ENCODE results near the gene KHSRP.

The KHSRP gene

DNA sequence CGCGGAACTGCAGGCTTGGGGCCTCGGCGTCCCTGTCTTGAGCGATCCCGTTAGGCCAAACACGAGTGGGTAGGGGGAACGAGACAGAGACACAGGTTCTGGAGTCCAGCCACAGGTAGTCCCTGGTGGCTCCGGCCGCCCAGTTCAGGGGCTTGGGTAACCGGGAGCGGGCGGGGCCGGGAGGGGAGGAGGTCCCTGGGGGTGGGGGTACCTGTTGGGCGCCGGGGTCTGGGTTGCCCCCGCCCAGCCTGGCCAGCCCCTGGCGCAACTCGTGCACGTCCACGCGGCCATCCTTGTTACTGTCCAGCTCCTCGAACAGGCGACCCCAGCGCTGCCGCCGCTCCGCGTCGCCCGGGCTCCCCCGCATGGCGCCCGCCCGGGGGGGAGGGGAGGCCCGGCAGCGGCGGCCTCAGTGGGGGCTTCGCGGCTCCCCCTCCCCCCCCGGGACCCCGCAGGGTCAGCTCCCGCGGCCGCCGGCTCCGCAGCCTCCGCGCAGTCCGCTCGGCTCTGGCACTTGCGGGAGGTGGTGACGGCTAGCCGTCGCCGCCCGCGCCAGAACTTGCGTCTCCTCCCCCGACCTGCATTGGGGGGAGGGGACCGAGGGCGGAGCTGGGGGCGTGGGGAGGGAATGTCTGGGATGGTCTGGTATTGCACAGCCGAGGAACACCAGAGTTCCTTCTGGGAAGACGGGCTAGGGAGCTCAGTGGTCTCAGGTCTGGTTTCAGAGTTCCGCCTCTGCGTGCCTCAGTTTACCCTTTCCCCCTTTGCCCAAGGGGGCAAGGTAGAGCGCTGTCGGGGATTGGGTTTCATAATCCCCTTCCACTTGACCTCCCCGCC lies 34.9 kb upstream of the KHSRP start, which contains the start of gene SLC25A23:
TSS of gene SLC25A23 (minus strand) at position 531 of the 837 bp plus-strand sequence. CDS start at position 367, 164 bp downstream.
- peak; percentile 41 to 51 for DNase-seq
- TF ChIP-seq GATA1 (IDR thresholded peaks at IDR 0.05; ENCODE audit: low read depth, low read length), result no peak
- TF ChIP-seq POLR2A (IDR thresholded peaks at IDR 0.05; ENCODE audit: low read length), result no peak

DNA sequence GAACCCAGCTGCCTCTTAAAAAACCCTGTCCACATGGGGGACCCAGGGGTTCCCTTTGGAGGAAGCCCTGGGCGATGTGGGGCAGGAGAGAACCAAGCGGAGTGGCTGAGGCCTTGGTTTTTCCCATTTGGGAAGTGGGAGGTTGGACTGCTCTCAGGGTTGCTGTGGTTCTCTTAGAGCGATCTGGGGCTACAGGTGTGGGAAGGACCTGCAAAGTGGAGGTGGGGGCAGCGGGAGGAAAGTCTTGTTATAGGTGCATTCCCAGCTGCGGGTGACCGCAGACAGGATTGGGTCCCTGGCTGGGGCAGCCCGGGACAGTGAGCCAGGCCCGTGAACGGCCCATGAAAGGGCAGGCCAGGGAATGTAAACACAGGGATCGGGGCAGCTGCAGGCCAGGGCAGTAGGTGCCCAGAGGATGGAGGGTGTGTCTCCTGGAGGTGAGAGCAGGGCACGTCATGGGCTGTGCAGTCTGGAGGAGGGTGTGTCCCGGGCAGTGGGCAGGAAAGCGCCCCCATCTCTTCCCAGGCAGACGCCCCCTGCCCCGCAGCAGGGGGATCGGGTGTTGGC lies 34.2 kb upstream of the KHSRP start:
- DNase-seq, result no peak
- TF ChIP-seq GATA1 (IDR thresholded peaks at IDR 0.05; ENCODE audit: low read depth, low read length) (no peak), POLR2A (IDR thresholded peaks at IDR 0.05; ENCODE audit: low read length) (no peak)

DNA sequence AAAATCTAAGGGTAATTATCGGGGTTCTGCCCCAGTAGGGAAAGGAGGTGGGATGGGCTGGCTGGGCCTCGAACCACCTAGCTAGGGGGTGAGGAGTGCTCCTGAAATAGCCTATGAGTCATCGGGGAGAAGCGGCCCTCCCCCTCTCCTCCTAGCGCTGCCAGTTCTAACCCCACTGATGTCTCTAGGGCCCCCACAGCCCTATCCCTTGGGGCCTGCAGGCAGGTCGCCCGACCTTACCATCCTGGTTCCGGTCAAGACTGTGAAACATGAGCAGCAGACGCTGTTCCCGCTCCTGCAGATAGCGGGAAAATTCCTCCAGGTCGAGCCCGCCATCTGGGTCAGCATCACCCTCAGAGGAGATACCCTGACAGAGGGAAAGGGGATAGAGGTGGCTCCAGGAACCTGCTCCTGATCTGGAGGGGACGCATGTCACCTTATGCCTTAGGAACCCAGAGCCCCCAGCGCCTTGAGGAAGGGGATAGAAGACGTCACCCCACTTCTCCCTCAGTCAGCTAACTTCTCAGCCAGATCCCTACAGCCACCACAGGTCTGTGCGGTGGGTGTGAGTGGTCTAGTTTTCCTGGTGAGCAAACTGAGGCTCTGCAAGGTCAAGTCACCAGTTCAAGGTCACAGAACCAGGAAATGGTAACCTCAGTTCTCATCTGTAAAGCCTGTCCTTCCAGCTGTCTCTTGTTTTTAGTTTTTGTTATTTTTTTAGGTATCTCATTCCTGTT lies 33.5 kb upstream of the KHSRP start:
- no peak for DNase-seq
- TF ChIP-seq POLR2A (IDR thresholded peaks at IDR 0.05; ENCODE audit: low read length) (no peak), GATA1 (IDR thresholded peaks at IDR 0.05; ENCODE audit: low read depth, low read length) (no peak)

DNA sequence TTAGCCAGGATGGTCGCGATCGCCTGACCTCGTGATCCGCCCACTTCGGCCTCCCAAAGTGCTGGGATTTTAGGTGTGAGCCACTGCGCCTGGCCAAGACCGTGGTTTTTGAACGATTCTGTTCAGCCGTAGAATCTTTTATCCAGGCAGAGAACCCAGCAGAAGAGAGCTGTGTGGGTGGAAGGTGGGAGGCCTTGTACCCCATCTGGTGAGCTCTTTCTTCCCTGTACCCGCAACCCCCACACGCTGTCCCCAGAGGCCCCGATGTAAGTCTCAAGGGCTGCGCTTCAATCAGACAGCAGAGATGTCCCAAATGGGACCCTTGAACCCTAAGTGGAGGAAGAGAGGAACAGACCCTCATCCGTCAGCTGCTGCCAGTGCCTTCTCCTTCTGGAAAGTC lies 31.3 kb upstream of the KHSRP start:
- TF ChIP-seq GATA1 (IDR thresholded peaks at IDR 0.05; ENCODE audit: low read depth, low read length), result no peak
- no peak for TF ChIP-seq POLR2A (IDR thresholded peaks at IDR 0.05; ENCODE audit: low read length)
- no peak for DNase-seq

DNA sequence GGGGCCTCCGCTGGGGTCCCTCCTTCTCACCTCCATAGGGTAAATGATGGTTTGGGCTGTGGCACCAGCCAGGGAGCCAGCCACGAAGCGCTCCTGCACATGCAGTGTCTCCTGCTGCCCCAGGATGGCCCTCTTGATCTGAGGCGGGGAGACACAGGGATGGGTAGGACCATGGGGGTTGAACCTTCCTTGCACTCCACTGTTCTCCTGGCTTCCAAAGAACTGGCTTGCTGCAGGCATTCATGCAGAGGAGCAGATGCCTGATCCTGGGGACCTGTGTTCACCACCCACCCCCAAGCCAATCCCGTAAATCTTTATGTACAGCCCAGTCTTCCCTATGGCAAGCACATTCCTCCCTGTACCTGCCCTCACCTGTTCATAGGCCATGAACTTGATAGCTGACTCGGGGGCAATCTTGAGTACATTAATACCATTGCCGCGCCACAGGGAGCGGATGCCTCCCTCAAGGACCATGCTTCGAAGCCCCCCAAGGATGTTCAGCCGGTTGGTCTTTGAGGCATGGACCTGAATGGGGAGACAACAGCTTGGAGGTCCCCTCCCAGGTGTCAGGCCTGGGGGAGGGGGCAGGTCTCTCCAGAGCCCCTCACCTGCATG lies 29.4 kb upstream of the KHSRP start:
- TF ChIP-seq GATA1 (IDR thresholded peaks at IDR 0.05; ENCODE audit: low read depth, low read length) (no peak), POLR2A (IDR thresholded peaks at IDR 0.05; ENCODE audit: low read length) (no peak)
- DNase-seq, result no peak

DNA sequence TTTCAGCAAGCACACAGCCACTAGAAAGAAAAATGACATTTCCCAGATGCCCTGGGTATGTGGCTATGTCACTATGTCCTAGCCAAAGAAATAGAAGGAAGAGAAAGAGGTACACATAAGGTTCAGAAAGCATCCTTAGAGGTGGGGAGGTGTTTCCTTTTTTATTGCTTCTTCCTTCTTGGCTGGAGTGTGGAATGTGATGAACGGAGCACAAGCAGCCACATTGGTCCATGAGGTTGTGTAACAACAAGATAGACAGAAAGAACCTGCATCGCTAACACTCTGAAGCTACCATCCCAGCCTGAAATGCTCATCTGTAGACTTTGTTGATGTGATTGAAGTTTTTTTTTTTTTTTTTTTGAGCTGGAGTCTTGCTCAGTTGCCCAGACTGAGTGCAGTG lies 28.3 kb upstream of the KHSRP start:
- no peak for TF ChIP-seq POLR2A (IDR thresholded peaks at IDR 0.05; ENCODE audit: low read length)
- TF ChIP-seq GATA1 (IDR thresholded peaks at IDR 0.05; ENCODE audit: low read depth, low read length), result no peak

DNA sequence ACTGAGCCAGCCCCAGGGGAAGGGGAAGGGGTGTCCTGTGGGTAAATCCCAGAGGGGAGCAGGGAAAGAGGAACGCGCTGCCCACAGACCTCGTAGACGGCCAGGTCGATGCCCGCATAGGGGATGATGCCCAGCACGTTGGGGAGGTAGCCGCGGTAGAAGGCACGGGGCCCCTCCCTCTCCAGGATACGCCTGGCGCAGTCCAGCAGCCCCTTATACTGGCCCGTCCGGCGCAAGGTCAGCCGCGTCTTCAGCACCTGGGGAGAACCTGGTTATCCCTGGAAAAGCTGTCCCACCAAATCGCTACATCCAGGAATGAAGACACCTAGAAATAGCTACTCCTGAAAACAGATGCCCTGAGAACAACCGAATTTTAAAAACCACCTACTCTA lies 27.6 kb upstream of the KHSRP start:
- DNase-seq, result no peak
- TF ChIP-seq GATA1 (IDR thresholded peaks at IDR 0.05; ENCODE audit: low read depth, low read length) (no peak), POLR2A (IDR thresholded peaks at IDR 0.05; ENCODE audit: low read length) (no peak)

More for the DNA sequence above, 28.3 kb upstream of the KHSRP start:
- DNase-seq, result no peak

DNA sequence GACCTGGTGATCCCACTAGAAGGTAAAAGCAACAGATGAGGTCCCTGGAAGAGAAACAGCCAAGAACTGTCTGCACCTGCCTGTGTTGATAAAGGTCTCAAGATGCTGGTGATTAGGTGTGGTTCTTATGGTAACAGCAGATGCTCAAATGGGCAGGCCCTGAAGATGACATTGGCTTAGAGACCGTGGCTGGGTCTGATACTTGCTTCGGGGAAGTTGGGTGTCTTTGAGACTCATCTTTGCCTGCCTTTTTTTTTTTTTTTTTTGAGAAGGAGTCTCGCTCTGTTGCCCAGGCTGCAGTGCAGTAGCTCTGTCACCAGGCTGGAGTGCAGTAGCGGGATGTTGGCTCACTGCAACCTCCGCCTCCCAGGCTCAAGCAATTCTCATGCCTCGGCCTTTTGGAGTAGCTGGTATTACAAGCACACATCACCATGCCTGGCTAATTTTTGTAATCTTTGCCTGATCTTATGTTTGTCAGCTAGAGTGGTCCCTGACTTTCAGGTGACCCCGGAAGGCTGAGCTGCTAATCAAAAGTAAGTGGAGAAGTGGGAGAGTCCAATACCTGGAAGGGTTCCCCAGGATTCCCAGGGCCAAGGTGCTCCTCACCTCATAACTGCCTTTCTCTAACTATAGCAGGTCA lies 27.1 kb upstream of the KHSRP start:
- TF ChIP-seq POLR2A (IDR thresholded peaks at IDR 0.05; ENCODE audit: low read length) (no peak), GATA1 (IDR thresholded peaks at IDR 0.05; ENCODE audit: low read depth, low read length) (no peak)
- no peak for DNase-seq

DNA sequence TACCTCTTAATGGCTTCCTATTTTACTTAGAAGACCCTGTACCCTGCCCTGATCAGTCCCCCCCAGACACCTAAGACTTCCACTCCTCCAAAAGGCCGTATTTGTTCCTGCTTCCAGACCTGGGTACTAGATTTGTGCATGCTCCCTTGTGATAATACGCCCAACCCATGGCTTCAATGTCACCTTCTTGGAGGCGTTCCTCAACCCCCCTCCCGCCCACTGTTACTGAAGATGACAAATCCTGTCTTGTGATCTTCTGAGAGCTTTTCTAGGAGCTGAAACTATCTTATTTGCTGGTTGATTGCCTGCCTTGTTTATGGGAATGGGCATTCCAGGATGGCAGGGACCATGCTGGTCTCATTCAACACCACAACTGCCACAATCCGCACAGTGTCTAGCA lies 25.6 kb upstream of the KHSRP start:
- TF ChIP-seq POLR2A (IDR thresholded peaks at IDR 0.05; ENCODE audit: low read length) (no peak), GATA1 (IDR thresholded peaks at IDR 0.05; ENCODE audit: low read depth, low read length) (no peak)
- DNase-seq, result no peak

DNA sequence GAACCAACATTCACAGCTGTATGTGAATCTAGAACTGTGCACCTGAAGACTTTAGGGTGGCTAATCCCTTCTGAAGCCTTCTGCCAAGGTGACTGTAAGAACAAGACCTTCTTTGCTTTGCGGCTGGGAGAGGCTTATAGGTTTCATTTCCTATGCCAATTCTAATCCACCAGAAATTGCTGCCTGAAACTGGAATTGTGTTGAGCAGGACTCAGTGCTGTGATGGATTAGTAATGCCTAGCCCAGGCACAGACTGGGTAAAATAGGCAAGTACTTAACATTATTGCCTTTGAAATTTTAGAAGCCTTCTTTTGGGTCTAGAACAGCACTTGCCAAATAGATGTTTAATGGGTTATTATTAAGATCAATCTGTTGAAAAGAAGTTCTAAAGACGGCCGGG lies 23.4 kb upstream of the KHSRP start:
- DNase-seq, result no peak
- TF ChIP-seq GATA1 (IDR thresholded peaks at IDR 0.05; ENCODE audit: low read depth, low read length) (no peak), POLR2A (IDR thresholded peaks at IDR 0.05; ENCODE audit: low read length) (no peak)

DNA sequence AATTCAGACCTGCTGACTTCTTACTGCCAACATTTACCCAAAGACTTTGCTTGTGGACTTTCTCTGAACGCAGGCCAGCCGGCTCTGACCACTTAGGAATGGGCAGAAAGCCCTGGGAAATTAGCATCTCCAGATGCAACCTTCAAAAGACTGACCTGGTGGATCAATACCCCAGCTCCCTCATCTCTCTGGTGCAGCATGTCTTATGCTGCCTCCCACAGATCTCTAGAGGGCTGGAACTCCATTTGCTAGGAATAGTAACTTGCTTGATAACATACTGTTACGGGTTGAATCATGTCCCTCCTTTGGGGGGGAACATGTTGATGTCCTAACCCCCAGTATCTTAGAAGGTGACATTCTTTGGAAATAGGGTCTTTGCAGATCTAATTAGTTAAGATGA lies 21.8 kb upstream of the KHSRP start:
- TF ChIP-seq POLR2A (IDR thresholded peaks at IDR 0.05; ENCODE audit: low read length), result no peak
- TF ChIP-seq GATA1 (IDR thresholded peaks at IDR 0.05; ENCODE audit: low read depth, low read length), result no peak
- DNase-seq, result no peak

DNA sequence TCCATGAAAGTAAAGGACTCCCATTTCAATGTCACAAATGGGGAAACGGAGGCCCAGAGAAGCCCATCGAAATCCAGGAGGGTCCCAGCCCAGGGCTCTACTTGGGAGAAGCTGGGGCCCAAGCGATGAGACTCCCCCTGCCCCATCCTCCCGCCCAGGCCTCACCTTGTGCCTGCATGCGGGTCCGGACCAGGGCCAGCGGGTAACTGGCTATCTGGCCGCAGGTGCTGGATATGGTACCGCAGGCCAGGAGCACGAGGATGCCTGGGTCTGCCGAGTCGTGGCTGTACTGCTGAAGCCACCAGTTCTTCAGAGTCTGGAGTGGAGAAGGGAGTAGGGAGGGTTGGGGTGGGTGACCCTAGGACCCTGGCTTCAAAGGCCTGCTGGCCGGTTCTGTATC lies 19.4 kb upstream of the KHSRP start:
- TF ChIP-seq GATA1 (IDR thresholded peaks at IDR 0.05; ENCODE audit: low read depth, low read length) (no peak), POLR2A (IDR thresholded peaks at IDR 0.05; ENCODE audit: low read length) (no peak)
- no peak for DNase-seq

DNA sequence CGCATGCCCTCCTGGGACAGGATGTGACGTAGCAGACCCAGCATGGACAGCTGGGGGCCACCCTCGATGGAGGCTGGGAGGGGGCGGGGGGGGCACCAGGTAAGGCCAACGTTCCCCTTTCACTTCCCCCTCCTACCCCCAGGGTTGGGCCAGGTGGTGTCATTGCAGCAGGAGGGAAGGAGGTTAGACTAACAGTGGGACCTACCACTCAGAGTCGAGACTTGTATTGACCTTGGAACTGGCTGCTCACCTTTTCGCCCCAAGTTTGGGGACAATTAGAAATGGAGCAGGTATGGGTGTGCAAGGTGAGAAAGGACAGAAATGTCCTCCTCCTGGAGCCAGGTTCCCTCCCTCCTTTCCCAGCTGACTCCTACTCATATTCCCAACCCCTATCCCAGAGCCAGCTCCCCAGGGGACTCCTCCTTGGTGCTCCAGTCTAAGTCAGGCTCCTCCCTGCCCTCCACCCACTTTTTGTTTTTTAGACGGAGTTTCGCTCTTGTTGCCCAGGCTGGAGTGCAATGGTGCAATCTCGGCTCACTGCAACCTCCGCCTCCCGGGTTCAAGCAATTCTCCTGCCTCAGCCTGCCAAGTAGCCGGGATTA lies 17.6 kb upstream of the KHSRP start:
- no peak for TF ChIP-seq POLR2A (IDR thresholded peaks at IDR 0.05; ENCODE audit: low read length)
- no peak for TF ChIP-seq GATA1 (IDR thresholded peaks at IDR 0.05; ENCODE audit: low read depth, low read length)
- no peak for DNase-seq

All from erythroblast (primary cell).